Measurements from ENCODE around the gene SH3RF3.

SH3RF3 gene

GRCh38 chr2:109368798-109369197 lies 239.8 kb downstream of the SH3RF3 start:
- TF ChIP-seq GATA1 (IDR thresholded peaks at IDR 0.05; ENCODE audit: low read depth, low read length), result no peak
- no peak for TF ChIP-seq POLR2A (IDR thresholded peaks at IDR 0.05; ENCODE audit: low read length)
- DNase-seq, result no peak

- TF ChIP-seq GATA1 (IDR thresholded peaks at IDR 0.05; ENCODE audit: low read depth, low read length) (no peak), POLR2A (IDR thresholded peaks at IDR 0.05; ENCODE audit: low read length) (no peak)
- no peak for DNase-seq
These were observed 240.7 kb downstream of the SH3RF3 start for GRCh38 chr2:109369671-109370191.

GRCh38 chr2:109370399-109371035 lies 241.5 kb downstream of the SH3RF3 start:
- TF ChIP-seq POLR2A (IDR thresholded peaks at IDR 0.05; ENCODE audit: low read length), result no peak
- no peak for TF ChIP-seq GATA1 (IDR thresholded peaks at IDR 0.05; ENCODE audit: low read depth, low read length)
- no peak for DNase-seq

- DNase-seq, result no peak
- TF ChIP-seq GATA1 (IDR thresholded peaks at IDR 0.05; ENCODE audit: low read depth, low read length) (no peak), POLR2A (IDR thresholded peaks at IDR 0.05; ENCODE audit: low read length) (no peak)
These were observed 242.6 kb downstream of the SH3RF3 start for GRCh38 chr2:109371481-109372170.

GRCh38 chr2:109372171-109372568 lies 243.2 kb downstream of the SH3RF3 start:
- TF ChIP-seq POLR2A (IDR thresholded peaks at IDR 0.05; ENCODE audit: low read length) (no peak), GATA1 (IDR thresholded peaks at IDR 0.05; ENCODE audit: low read depth, low read length) (no peak)
- DNase-seq, result no peak

- TF ChIP-seq POLR2A (IDR thresholded peaks at IDR 0.05; ENCODE audit: low read length), result no peak
- TF ChIP-seq GATA1 (IDR thresholded peaks at IDR 0.05; ENCODE audit: low read depth, low read length), result no peak
- DNase-seq, result no peak
These were observed 243.6 kb downstream of the SH3RF3 start for GRCh38 chr2:109372614-109373013.

GRCh38 chr2:109373791-109374547 lies 245.0 kb downstream of the SH3RF3 start:
- no peak for TF ChIP-seq GATA1 (IDR thresholded peaks at IDR 0.05; ENCODE audit: low read depth, low read length)
- no peak for TF ChIP-seq POLR2A (IDR thresholded peaks at IDR 0.05; ENCODE audit: low read length)

GRCh38 chr2:109374548-109375130 lies 245.6 kb downstream of the SH3RF3 start:
- DNase-seq, result no peak
- TF ChIP-seq POLR2A (IDR thresholded peaks at IDR 0.05; ENCODE audit: low read length) (no peak), GATA1 (IDR thresholded peaks at IDR 0.05; ENCODE audit: low read depth, low read length) (no peak)

More at GRCh38 chr2:109373791-109374547, 245.0 kb downstream of the SH3RF3 start:
- no peak for DNase-seq

GRCh38 chr2:109375131-109375561 lies 246.1 kb downstream of the SH3RF3 start:
- DNase-seq, result no peak
- TF ChIP-seq GATA1 (IDR thresholded peaks at IDR 0.05; ENCODE audit: low read depth, low read length), result no peak
- TF ChIP-seq POLR2A (IDR thresholded peaks at IDR 0.05; ENCODE audit: low read length), result no peak

GRCh38 chr2:109375656-109376055 lies 246.7 kb downstream of the SH3RF3 start:
- TF ChIP-seq GATA1 (IDR thresholded peaks at IDR 0.05; ENCODE audit: low read depth, low read length) (no peak), POLR2A (IDR thresholded peaks at IDR 0.05; ENCODE audit: low read length) (no peak)
- no peak for DNase-seq

GRCh38 chr2:109376115-109376514 lies 247.1 kb downstream of the SH3RF3 start:
- no peak for TF ChIP-seq GATA1 (IDR thresholded peaks at IDR 0.05; ENCODE audit: low read depth, low read length)
- TF ChIP-seq POLR2A (IDR thresholded peaks at IDR 0.05; ENCODE audit: low read length), result no peak
- DNase-seq, result no peak

- no peak for DNase-seq
- TF ChIP-seq GATA1 (IDR thresholded peaks at IDR 0.05; ENCODE audit: low read depth, low read length) (no peak), POLR2A (IDR thresholded peaks at IDR 0.05; ENCODE audit: low read length) (no peak)
These were observed 247.9 kb downstream of the SH3RF3 start for GRCh38 chr2:109376796-109377495.

- DNase-seq, result no peak
- TF ChIP-seq GATA1 (IDR thresholded peaks at IDR 0.05; ENCODE audit: low read depth, low read length), result no peak
- no peak for TF ChIP-seq POLR2A (IDR thresholded peaks at IDR 0.05; ENCODE audit: low read length)
These were observed 249.0 kb downstream of the SH3RF3 start for GRCh38 chr2:109377976-109378375.
